ENCODE data around the gene EIF3C.
"Not testable (repeated sequence)": the region's sequence is repeated elsewhere in the genome, so short reads cannot be mapped to it uniquely, and the experiment has no call there.

EIF3C gene

DNA sequence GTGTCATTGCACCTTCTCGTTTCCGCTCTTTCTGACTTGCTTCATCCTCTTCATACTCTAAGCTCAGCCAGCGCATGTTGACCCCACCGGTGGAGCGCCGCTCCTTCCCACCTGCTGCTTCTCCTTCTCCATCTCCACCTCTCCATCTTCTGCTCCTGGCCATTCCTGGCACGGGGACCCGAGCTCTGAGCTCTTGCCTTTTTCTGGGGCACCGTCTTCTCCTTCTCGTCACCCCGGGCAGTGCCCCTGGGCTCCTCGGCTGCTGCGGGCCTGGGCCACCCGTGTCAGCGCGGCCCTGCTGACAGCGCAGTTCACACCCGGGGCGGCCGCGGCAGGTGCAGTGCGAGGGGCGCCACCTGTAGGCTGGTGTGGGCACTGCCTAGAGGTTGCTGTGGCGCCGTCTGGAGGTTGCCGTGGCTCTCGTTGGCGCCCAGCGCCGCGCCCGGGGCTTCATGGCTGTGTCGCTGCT, 38.8 kb downstream of the EIF3C start:
- DNase-seq, result not testable (repeated sequence)

DNA sequence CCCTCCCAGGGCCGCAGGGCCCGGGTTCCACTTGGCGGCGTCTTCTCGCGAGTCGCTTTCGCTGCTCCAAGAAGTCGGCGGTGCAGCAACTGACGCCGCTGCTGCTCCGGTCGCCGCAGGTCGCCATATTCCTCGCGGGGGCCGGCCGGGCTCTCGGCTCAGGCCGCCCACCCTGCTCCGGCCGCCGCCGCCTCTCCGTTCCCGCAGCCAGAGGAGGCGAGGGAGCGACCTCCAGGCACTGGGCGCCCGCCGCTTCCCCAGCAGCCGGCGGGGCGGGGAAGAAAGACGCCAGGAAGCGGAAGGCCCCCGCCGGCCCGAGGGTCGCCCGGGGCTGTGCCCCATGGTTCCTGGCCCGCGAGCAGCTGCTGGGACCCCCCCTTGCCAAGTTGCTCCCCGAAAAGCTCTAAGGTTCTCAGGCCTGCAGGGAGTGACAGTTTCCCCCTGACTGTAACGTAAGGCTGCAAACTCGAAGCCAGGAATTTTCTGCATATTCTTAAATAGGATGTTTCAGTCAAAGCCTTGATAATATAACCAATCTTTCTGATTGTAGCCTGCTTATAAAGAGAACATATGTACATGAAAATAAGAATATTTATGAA, 39.3 kb downstream of the EIF3C start:
- DNase-seq, result not testable (repeated sequence)

DNA sequence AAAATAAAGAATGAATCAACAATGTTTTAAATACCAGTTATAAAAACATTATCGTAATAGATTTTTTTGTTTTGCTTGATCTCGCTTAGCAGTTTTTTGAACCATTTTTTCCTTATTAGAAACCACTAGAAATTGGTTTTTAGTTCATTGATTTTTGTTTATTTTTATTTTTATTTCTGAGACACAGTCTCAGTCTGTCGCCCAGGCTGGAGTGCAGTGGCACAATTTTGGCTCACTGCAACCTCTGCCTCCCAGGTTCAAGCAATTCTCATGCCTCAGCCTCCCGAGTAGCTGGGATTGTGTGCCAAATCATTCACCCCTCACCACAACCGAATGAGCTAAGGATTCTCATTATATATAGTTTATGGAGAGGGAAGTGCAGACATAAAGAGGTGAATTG, 40.2 kb downstream of the EIF3C start, which contains the start of gene NPIPB9:
Gene NPIPB9, plus strand, starts transcription at position 301 of the 400 bp plus-strand sequence.
- not testable (repeated sequence) for DNase-seq

DNA sequence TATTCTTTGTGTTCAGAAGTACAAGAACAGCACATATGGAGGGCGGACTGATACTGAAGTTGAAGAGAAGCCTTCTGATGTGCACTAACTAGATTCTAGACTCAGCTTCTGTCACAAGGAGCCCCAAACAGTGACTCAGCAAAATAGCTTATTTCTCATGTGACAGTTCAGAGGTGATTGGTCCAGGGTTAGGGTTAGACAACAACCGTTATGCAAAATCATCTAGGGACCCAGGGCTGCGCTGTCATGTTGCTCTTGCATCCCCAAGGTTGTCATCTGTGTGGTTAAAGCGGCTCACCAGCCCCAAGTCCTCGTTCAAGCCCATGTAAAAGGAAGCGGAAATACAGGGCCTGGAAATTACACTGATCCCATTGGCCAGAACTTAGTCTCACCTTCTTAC, 70.4 kb downstream of the EIF3C start:
- not testable (repeated sequence) for DNase-seq

DNA sequence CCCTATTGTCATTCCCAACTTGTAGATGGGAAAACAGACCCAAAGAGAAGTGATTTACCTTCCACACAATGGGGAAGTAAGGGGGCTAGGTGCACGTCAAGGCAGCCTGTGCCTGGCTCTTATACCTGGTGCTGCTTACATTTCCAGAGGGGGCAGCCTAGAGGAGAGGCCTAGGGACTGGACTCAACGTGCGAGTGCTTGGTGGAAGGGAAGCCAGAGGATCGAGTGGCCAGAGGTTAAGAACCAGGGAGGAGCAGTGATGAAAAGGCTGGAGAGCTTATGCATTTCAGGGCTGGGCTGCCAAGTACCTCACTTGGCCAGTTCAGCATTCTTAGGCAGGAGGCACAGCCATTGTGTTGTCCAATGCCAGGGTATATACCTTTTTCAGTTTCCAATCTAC, 71.1 kb downstream of the EIF3C start:
- not testable (repeated sequence) for DNase-seq

All from NCI-H2227 treated with DMSO at 0.1 percent for 48 hours (cell line).